DMS114 treated with DMSO at 0.1 percent for 48 hours (cell line): Measurements from ENCODE around the gene PLXNA4.

Experiments
- DNase-seq: peaks from one replicate; lab custom pipeline; 2025; ENCODE audit not compliant: unreplicated experiment; lab: John Stamatoyannopoulos, UW

PLXNA4 gene

GRCh38 chr7:132161533-132161915 lies 414.7 kb downstream of the PLXNA4 start:
- no peak for DNase-seq

GRCh38 chr7:132160611-132161532 lies 415.4 kb downstream of the PLXNA4 start:
- DNase-seq, result no peak

DNA sequence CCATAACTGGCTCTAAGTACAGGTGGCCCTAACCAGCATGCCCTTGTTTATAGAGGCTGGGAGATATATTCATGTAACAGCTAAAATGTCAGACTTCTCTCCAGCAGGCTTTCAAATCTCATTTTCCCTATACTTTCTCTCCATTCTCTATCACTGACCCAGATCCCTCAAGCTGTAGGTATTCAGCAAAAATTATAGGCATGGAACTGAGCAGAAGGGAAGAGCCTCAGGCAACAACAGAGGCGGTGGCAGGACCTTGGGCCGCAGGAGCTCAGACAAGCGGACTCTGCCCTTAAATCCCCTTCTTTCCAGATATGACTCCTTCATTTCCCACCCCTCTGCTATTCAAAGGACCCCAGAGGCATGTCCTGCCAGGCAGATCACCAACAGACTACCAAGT lies 417.4 kb downstream of the PLXNA4 start:
- DNase-seq, result no peak

GRCh38 chr7:132158166-132158565 lies 418.1 kb downstream of the PLXNA4 start:
- no peak for DNase-seq

- no peak for DNase-seq
These were observed 420.6 kb downstream of the PLXNA4 start for GRCh38 chr7:132155715-132156114.

- no peak for DNase-seq
These were observed 421.4 kb downstream of the PLXNA4 start for GRCh38 chr7:132154695-132155471.

- DNase-seq, result no peak
These were observed 422.0 kb downstream of the PLXNA4 start for GRCh38 chr7:132154248-132154647.

DNA sequence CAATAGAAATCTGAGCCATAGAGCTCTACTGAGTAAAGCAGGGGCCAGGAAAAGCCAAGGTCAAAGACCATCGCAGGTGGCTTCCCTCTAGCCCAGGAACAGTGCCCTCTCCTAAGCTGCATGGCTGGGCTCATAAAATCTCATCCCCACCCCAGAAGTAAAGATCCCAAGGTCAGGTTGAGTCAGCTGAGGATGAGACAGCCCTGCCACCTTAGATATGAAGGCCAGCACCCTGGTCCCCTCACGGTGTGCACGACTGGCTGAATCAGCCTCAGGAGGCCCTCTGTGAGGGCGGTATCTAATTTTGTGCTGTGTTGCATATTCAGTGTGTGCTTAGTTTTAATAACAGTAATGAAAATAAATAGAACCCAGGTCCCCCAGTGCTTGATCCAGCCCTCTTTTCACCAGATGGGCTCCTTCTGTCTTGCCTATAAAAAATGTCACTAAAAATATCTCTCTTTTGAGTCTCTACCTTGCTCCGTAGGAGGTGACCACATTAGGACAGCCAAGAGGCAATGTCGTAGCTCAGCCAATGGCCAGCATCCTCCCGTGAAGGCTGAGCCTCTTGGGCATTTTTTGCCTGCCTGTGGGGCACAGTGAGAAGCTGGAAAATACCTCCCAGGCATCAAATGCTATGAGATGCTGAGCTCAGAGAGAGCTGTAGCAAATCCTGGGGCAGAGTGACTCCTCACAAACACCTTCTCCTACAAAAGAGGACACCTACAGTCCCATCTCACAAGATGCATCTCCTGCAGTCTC lies 424.0 kb downstream of the PLXNA4 start:
- DNase-seq, result no peak

DNA sequence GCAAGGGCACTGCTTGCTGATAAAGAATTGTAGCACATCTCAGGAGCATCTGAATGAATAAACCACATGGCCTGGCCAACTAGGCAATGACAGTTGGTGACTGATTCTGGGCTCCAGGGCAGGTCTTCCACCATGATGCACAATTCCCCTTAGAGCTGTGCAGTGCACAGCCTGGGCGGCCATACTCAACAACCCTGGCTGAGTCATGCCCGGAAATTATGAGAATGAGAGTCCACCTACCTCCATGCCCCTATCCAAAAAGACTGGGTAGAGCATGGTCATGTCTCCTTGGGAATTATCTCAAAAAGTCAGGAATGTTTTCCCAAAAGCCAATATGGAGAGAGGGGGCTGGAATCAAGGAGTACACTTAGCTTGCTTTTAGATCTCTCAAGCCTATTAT lies 425.6 kb downstream of the PLXNA4 start:
- DNase-seq, result no peak

DNA sequence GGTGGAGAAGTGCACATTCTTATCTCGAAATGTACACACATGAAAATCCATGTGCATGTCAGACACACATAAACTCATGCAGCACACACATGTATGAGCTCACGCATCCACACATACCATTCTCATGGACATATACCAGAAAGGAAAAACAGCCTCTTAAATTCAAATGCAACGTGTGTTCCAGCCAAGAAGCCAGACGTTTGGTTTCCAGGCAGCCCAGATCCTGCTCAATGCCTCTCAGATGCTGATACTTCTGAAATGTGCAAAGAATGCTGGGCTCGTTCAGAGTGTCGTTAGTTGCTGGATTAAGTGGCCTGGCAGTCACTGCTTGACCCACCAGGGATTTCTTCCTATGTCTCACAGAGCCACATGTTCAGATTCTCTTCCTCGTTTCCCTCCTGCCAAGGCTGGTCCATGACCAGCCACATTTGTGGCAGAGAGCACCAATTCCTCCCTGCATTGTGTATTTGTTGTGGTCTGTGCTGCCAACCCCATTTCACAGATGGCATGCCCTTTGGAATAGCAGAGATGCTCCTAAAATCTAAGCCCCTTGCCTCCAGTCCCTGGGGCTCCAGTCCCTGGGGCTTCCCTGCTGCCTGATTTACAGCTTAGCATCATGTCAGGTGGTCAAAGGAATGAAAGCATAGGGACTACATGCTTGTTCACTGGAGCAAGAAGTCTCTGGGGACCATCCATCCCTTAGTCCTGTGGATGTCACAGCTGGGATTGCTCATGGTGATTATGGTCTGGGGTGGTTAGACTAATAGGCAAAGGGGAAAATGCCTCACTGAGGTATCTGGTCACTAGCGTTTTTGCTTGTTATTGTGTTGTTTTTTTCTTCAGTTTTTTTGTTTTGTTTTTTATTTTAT lies 426.6 kb downstream of the PLXNA4 start:
- DNase-seq, result no peak

DNA sequence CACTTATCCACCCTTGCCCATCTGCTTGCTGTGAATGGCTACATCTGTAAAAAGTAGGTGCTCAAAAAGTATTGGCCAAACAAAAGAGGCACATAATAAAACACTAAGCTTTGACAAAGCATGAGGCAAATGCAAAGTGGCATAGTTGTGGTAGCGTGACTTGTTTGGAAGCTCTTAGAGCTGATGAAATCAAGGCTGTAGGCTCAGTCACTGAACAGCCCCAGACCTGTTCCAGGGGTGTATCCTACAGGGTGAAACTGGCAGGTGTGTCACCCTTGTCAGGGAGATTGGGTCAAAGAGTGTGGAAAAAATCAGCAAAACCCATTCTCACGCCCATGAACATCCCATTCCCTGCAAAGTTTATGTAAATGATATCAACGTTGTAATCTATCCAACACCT lies 427.4 kb downstream of the PLXNA4 start:
- DNase-seq, result no peak

- no peak for DNase-seq
These were observed 430.8 kb downstream of the PLXNA4 start for GRCh38 chr7:132145466-132145865.

GRCh38 chr7:132145063-132145462 lies 431.2 kb downstream of the PLXNA4 start:
- no peak for DNase-seq

GRCh38 chr7:132142006-132142405 lies 434.3 kb downstream of the PLXNA4 start:
- DNase-seq, result no peak

DNA sequence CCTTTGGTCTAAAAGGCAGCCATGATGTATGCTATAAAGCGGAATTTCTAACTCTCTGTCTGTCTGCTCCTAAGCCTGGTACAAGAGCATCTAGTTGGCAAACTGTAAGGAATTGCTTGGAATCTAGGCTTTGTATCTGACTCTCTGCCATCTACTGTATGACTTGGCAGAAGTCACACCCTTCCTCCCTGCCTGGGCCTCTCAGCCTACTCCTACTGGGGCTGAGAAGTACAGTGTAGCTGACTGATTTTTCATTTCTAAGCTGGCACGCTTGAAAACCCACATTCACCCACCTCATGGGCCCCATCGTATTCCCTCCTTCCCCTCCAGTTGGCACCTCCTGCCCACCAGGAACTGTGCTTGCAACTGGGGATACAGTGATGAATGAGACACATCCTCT lies 435.2 kb downstream of the PLXNA4 start:
- no peak for DNase-seq

DNA sequence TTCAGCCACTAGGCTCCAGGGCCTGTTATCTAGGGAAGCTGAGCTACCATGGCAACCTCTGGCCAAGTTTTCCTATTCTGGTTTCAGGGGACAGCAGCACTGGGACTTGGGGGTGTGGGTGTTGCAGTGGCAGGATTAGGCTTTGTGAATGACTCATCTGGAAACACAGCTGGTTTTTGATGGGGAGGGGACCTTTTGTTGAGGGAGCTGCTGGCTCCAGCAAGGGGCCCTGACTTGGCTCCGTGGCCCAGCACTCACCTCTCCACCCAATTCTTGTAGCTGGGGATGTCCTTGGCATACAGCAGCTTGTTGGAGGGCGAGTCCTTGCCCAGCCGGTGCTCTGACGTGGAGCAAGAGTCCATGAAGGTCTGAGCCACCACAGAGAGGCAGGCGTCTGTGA lies 435.9 kb downstream of the PLXNA4 start:
- DNase-seq, result no peak

DNA sequence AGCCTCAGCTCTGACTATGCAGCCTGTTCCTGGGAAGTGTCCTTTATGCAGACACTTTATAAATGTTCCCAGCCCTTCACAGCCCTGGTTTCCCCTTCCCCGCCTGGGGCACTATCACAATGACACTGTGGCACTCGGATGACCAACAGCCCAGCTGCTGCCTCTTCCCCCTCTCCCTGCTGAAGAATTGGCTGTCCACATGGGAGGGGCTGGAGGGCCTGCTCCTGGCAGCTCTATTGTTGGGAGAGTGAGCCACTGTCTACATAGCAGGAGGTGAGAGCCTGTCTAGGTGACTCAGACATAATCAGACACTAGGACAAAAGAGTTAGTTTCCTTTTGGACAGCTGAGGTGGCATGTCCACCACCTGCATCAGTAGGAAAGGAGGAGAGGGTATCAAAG lies 437.5 kb downstream of the PLXNA4 start:
- no peak for DNase-seq

DNA sequence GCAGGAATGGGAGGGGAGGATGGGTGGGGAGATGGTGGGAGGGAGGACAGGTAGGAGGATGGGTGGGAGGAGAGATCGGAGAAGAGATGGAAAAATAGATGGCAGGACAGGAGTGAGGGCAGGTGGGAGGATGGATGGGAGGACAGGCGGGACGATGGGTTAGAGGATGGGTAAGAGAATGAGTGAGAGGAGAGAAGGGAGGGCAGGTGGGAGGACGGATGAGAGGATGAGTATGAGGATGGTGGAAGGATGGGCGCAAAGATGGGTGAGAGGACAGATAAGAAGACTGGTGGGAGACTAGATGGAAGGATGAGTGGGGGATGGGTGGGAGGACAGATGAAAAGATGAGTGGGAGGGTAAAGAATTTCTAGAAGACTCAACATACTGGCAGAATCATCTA lies 438.6 kb downstream of the PLXNA4 start:
- DNase-seq, result no peak

- no peak for DNase-seq
These were observed 440.4 kb downstream of the PLXNA4 start for GRCh38 chr7:132135746-132136385.

DNA sequence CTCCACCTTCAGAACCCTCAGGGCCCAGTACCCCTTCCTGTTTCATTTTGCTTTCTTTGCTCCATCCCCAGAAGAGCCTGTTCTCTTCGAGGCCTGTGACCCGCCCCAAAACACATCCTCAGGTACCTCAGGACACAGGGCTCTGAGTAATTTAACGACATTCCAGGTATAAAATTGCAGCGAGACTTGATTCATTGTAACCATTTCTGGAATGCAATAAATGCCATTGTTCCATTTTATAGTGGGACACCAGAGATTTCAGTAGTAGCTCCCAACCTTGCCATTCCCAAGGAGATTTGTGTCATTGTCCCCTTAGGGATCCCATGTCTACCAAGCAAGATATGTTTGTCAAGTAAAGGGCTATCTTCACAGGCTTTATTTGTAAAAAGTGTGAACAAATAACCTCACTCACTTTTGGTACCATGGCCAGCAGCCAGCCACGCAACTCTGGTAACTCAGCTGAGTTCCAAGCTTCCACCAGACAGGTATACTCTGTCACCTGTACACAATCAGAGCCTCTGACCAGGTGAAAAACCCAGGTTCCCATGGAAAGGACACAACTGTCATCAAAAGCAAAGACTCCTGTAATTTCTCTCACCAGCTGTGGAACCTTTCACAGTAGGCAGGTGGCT lies 441.3 kb downstream of the PLXNA4 start:
- no peak for DNase-seq
